HG03175 (cell line): ENCODE measurements around the gene NCKAP1.
"Not testable (repeated sequence)": the region's sequence is repeated elsewhere in the genome, so short reads cannot be mapped to it uniquely, and the experiment has no call there.

Experiments used
- ATAC-seq: cut with Tn5 transposase; IDR thresholded peaks from one replicate; pipeline ENCODE4 v1.9.1; 2021; ENCODE audit warnings: mild to moderate bottlenecking, moderate library complexity; ENCODE audit not compliant: unreplicated experiment

The NCKAP1 gene

DNA sequence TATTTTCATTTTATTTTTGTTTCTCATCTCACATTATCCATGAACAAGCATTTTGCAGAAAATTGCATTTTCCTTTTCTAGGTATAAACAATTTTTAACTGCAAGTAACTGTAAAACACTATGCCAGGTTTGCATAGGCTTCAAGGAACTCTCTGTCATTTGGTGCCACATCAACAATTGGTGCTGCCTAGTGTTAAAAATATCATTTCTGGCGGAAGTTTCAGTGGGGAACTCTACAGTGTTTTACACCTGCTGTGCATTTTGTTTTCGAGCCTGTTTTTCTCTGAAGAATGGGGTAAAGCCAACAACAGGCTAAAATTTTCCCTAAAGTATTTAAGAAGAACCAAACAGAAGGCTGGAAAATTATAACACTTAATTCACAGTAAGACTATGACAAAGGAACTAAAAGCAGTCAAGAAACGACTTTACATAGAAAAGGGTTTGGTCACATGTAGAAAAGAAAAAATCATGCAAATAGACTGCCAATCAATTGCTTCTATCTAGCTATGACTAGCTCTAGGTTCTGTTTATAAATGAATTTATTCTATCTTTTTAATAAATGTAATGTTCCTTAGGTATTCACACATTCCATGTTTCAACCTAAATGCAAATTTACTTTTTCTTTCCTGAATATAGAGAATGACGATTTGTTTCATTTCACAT lies 150.4 kb downstream of the NCKAP1 start:
- no peak for ATAC-seq

DNA sequence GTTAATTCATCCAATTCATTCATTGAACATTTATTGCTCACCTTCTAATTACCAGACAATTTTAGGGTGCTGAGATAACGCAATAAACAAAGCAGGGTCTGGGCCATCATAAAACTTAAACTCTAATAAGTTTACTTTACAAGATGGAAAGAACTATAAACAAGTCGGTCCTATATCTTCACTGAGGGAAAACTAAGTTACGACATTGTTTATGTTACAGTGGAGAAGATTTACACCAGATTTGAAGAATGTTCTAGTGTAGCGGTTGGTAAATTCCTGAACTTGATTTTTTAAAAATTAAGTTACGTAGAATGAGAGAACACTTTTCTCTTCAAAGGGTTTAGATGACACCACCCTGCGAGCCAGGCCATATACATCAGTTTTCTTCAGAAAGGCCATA lies 151.2 kb downstream of the NCKAP1 start:
- no peak for ATAC-seq

DNA sequence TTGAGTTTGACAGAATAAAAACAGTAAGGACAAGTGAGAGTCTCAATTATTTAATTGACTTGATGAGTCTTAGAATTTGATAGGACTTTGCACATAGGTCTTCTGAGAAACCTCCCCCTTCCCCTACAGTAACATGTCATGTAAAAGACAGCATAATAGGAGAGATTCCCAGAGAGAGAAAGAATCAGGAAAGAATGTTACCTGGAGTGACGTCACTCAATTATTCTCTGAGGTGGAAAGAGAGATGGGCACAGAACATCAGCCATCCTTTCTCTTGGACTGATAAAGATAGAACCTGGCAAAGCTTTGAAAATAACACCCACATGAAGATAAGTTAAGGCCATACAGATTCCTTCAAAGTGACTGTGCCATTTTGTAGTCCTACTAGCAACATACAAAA lies 152.5 kb downstream of the NCKAP1 start:
- ATAC-seq = no peak

DNA sequence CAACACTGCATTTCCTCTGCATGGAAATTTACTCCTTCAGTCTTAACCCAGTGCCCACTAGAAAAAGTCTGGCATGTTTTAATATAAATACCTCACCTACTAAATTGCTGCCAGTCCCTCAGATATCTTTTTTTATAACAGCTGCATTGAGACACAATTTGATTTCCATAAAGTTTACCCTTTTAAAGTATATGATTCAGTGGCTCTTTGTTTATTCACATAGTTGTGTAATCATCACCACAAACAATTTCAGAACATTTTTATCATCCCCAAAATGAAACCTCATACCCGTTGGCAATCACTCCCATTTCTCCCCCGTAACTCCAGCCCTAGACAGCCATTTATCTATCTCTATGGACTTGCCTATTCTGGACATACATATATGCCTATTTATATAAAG lies 154.8 kb downstream of the NCKAP1 start:
- no peak for ATAC-seq

DNA sequence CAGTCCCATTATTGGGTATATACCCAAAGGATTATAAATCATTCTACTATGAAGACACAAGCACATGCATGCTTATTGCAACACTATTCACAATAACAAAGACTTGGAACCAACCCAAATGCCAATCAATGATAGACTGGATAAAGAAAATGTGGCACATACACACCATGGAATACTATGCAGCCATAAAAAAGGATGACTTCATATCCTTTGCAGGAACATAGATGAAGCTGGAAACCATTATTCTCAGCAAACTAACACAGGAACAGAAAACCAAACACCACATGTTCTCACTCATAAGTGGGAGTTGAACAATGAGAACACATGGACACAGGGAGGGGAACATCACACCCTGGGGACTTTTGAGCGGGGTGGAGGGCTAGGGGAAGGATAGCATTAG lies 158.2 kb downstream of the NCKAP1 start:
- ATAC-seq = not testable (repeated sequence)

DNA sequence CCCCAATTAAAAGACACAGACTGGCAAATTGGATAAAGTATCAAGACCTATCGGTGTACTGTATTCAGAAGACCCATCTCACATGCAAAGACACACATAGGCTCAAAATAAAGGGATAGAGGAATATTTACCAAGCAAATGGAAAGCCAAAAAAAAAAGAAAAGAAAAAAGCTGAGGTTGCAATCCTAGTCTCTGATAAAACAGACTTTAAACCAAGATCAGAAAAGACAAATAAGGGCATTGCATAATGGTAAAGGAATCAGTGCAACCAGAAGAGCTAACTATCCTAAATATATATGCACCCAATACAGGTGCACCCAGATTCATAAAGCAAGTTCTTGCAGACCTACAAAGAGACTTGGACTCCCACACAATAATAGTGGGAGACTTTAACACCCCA lies 161.6 kb downstream of the NCKAP1 start:
- not testable (repeated sequence) for ATAC-seq

DNA sequence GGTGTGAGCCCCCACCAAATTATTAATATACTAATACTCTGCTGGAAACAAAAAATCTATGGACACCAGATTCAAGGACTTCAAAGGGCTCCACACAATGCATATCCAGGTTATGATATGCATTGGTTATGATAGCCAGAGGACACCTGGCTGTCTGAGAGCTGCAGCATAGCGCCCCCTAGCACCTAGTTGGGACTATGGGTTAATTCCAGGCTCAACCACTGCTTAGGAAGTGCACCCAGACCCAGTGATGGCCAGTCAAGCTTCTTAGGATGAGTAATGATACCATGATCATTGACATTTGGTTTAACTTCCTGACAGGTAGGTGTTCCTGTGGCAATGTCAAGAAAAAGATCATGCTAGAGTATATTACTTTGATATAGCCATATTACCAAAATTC lies 168.0 kb downstream of the NCKAP1 start:
- ATAC-seq = no peak

DNA sequence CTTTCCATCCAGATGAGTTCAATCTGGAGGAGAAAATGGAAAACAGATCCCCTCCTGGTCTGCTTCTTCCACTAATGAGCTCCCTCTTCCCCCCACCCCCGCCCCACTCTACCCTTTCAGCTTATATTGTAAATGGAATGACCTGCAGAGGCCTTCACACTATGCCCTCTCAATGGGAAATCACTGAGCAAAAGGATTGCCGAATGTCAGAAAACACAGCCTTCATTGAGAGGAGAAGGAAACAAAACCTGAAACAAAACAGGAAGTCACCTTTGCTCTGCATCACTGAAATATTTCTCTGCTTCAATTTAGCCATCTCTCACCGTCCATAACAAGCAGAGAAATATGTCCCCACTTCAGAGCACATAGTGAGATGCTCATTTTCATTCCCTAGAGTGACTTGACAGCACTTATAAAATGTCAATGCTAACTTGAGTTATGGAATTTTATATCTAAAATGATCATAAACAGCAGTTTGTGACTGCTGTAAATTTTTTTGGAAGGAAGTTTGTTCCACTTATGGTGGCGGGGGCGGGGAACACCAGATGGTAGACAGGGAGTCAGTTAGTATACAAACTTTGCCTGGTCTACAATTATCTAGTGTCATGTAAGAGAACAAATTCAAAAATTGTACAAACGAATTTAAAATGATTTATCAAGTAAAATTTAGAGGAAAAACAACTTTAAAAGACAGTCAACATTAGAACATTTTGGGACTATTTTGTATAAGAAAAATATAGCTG lies 170.0 kb downstream of the NCKAP1 start:
- no peak for ATAC-seq

DNA sequence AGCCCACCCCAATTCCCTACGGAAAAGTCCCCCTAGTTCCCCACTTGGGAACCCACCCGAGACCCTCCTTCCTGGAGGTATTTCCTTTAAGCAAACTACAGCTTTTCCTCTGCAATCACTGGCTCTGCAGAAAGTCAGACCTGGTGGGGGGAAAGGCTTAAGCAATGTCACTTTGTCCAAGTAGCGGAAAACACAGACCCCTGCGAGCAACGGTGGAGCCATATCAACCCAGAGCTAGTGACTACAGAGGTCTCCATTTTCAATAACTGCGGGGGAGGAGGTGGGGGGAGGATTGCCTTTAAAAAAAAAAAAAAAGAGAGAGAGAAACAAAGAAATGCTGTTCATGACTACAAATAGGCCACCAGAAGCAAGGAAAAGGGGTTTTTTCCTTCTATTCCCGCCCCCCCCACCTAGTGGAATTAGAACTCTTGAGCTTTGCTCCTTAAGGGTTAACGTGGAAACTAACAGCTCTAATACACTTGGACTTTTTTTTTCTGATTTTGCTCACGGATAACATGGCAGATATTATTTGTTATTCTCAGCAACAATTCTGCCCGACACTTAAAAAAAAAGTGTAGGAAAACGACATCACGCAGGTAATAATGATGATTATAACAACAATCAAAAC lies 170.7 kb downstream of the NCKAP1 start:
- no peak for ATAC-seq

DNA sequence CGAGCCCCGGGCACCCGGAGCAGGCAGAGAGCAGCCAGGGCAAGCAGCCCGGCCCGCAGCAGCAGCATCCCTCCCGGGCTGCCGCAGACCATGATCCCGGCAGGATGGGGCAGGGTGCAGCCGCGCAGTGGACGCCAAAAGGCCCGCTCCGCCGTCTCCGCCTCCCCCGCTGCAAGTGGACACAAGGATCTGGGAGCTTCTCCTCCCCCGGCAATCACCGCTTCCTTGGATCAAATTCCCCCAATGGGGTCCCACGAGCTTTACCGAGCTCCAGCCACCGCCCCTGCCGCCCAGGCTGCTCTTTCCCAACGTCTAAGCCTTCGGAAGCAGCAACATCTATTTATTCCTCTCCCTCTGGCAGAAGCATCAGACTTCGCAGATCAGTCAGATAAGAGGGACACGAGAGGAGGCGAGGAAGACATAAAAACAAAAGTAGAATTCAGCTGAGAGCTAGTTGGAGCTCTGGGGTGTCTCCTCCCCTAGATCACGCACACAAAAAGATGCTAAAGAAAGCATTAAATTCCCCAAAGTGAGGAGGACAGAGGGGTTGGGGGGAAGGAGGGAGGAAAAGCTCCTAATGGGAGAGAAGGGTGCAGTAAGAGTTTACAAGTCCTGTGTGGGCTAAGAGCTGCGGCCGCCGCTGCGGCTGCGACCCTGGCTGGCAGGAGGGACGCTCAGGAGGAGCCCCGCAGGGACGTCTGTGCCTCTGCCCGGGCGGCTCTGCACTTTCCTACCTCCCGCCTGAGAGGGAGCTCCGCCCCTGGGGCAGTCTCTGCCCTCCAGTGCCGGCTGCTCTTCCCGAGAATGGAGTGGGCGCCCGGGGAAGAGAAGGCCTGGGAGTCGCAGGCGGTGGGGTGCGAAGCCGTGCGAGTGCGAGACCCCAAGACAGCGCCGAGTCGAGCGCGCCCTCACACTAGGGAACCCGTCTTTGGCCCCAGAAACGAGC lies 171.5 kb downstream of the NCKAP1 start, which contains the start of gene FRZB:
TSS of gene FRZB (minus strand) at position 177 of the 946 bp plus-strand sequence. CDS start at position 92, 85 bp downstream.
- no peak for ATAC-seq

DNA sequence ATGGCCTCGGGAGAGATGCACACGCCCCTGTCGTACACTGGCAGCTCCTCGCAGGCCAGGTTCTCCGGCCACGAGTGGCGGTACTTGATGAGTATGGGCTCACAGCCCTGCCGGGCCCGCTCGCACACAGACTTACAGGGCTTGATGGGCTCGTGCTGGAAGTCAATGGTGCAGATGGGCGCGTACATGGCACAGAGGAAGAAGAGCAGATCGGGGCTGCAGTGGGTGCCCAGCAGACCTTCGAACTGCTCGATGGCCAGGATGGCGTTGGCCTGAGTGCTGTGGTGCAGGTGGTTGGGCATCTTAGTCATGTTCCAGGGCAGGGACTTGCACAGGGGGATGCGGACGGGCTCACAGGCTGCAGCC lies 172.2 kb downstream of the NCKAP1 start:
- no peak for ATAC-seq

DNA sequence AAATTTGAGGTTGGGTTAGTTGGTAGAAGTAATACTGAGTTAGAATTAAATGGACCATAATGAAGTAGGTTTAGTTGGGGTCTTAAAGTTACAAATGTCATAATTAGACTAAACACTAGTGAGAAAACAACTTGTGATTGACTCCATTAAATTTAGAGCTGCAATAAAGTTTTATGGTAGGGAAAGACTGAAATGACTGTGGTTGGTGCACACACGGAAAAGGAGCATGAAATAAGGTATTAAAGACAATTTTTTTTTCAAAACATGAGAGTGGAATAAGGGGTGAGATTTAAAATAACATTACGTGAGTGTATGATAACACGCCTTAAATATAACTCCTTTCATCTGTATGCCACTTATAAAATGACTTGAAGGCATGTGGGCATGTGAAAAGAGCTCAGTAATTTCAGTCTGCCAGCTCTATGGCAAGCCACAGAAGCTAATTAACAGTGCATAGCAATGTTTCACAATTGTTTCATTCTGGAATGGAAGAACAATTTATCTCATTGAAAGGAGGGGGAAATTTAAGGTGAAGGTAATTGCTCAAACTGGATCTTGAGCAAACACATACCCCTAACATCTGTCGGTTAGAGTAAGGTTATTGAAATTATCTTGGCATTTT lies 173.2 kb downstream of the NCKAP1 start:
- no peak for ATAC-seq

DNA sequence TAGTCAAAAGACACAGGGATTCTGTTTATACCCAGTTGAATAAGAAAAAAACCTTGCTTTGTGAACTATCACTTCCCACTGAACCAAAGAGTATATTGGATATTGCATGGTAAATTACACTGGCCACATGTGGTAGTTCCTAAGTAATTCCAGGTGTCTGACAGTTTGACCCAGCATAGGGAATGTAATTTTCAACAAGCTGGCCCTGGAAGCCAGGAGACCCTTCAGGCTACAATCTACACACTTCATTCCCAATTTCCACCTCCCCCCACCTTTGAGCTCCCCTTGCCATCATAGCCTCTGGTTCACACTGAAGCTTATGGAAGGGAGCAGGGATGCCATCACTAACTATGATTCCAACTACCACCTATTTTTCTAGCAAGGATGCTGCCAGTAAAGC lies 174.6 kb downstream of the NCKAP1 start:
- ATAC-seq = no peak

DNA sequence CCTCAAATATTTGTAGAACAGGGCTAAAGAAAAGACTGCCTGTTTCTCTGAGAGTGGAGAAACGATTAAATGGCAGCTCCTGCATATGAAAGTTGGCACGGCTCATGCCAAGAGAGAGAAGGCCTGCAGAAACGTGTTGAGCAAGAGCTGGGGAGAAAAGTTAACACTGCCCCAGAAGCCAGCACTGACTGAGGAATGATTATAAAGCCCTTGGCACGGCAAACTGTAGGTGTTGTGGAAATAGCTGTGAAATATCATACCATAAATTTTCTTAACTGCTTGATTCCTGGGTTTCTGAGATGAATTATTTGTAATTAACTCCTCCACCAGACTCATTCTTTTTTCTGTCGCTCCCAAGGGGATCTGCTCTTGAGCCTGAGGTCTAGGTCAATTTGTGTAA lies 176.2 kb downstream of the NCKAP1 start:
- ATAC-seq = no peak

DNA sequence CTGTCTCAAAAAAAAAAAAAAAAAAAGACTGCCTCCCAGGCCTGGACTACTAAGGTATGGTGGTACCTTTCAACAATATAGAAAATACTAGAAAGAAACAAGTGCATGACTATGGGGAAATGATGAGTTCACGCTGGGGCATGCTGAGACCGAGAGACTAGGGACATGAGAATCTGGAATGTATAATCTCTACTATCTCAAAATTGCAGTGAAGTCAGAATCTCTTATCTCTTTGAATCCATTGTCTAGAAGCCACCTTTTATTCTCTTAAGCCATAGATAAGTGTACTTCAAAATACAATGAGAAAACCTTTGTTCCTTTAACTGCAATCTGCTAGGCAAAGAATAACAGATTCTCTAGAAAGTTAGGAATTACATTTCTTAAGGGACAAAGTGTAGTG lies 177.4 kb downstream of the NCKAP1 start:
- no peak for ATAC-seq
